Measurements from ENCODE around the gene RGS7BP.

RGS7BP gene

DNA sequence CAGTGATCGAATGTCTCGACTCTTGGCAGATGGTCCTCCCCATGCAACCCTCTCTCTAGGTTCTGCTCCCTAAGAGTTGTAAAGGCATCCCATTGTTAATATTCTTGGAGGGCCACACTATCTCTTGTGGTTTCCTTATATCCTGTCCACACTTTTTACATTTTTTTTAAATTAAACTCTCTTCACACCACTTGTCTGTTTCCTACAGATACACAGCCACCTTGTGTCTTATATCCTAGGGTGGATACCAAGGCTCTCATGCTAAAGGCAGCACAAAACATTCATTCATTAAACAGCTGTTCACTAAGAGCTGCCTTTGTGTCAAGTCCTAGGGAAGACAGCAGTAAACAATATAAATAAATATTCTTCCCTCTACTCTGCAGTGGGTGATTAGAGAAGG lies 124.0 kb downstream of the RGS7BP start:
- Histone ChIP-seq H2BK15ac (ENCODE audit: low read depth, poor library complexity, severe bottlenecking) (no peak overlapping the region), H3K9me3 (ENCODE audit: control insufficient read depth, low read length) (no peaks in the 10 kb centered on the region), H2AK5ac (ENCODE audit: low read length, severe bottlenecking) (no peak overlapping the region), H2BK120ac (ENCODE audit: low read depth, low read length) (no peak overlapping the region), H4K91ac (ENCODE audit: low read length) (no peak overlapping the region), H2BK5ac (ENCODE audit: low read depth, low read length, poor library complexity, severe bottlenecking) (no peak overlapping the region), H3K27me3 (ENCODE audit: control insufficient read depth in 1 of 2, insufficient read depth in 1 of 2, low read length in 2 of 2) (peaks cover 0 to 23% of the 10 kb centered on the region in 2 experiments), H3K36me3 (ENCODE audit: control insufficient read depth in 1 of 2, insufficient read depth in 2 of 2, low read depth in 1 of 2, low read length in 2 of 2) (no peaks in the 10 kb centered on the region), H3K27ac (ENCODE audit: low read length, poor library complexity, severe bottlenecking) (no peak overlapping the region), H2AFZ (ENCODE audit: low read depth, low read length) (no peak overlapping the region), H3K4me3 (ENCODE audit: insufficient read depth in 1 of 2, low read depth in 1 of 2, low read length in 2 of 2) (no peak overlapping the region), H3K4me2 (ENCODE audit: low read length, poor library complexity, severe bottlenecking) (no peak overlapping the region), H3K23ac (ENCODE audit: low read length in 2 of 2) (no peak overlapping the region), H4K8ac (ENCODE audit: low read length) (no peak overlapping the region), H3K14ac (ENCODE audit: low read length in 2 of 2) (no peak overlapping the region), H3K4ac (ENCODE audit: low read depth in 1 of 2, low read length in 2 of 2) (no peak overlapping the region), H3K9ac (ENCODE audit: low read length) (no peak overlapping the region), H3K79me1 (replicated peaks; ENCODE audit: low read length, poor library complexity, severe bottlenecking) (no peaks in the 10 kb centered on the region), H3K18ac (ENCODE audit: low read depth in 1 of 2, low read length in 2 of 2) (no peak overlapping the region), H2BK12ac (ENCODE audit: low read length in 2 of 2) (no peak overlapping the region), H3K4me1 (ENCODE audit: control insufficient read depth, insufficient read depth, low read depth, low read length) (no peaks in the 10 kb centered on the region)
- DNase-seq: no peak
- WGBS: 87% methylated on average over 2 of the region's 2 CpGs

DNA sequence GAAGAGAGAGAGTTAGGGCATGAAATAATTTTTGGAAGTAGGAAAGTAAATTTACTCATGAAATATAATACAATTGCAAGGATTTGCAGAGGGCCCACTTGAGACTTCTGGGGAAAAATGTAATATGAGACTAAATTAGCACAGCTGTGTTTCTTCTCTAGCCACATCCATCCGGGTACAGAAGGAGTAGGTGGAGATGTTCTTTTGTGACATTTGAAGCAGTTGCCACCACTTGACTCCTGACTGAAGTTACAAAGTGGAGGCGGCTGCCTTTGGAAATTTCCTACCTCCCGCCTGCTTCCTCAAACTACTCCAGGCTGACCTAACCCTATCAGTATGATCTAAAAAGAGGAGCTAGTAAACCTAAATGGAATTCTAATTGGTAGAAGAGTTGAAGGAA lies 126.4 kb downstream of the RGS7BP start:
- Histone ChIP-seq H3K4me2 (ENCODE audit: low read length, poor library complexity, severe bottlenecking) (no peak overlapping the region), H3K9ac (ENCODE audit: low read length) (peak overlapping the region; percentile 3), H3K18ac (ENCODE audit: low read depth in 1 of 2, low read length in 2 of 2) (no peak overlapping the region), H3K4me3 (ENCODE audit: insufficient read depth in 1 of 2, low read depth in 1 of 2, low read length in 2 of 2) (no peak overlapping the region), H3K14ac (ENCODE audit: low read length in 2 of 2) (no peak overlapping the region), H2BK120ac (ENCODE audit: low read depth, low read length) (no peak overlapping the region), H3K4me1 (ENCODE audit: control insufficient read depth, insufficient read depth, low read depth, low read length) (no peaks in the 10 kb centered on the region), H3K9me3 (ENCODE audit: control insufficient read depth, low read length) (no peaks in the 10 kb centered on the region), H3K23ac (ENCODE audit: low read length in 2 of 2) (no peak overlapping the region), H3K79me1 (replicated peaks; ENCODE audit: low read length, poor library complexity, severe bottlenecking) (no peaks in the 10 kb centered on the region), H3K36me3 (ENCODE audit: control insufficient read depth in 1 of 2, insufficient read depth in 2 of 2, low read depth in 1 of 2, low read length in 2 of 2) (no peaks in the 10 kb centered on the region), H4K91ac (ENCODE audit: low read length) (no peak overlapping the region), H2AK5ac (ENCODE audit: low read length, severe bottlenecking) (no peak overlapping the region), H4K8ac (ENCODE audit: low read length) (no peak overlapping the region), H2AFZ (ENCODE audit: low read depth, low read length) (no peak overlapping the region), H2BK12ac (ENCODE audit: low read length in 2 of 2) (no peak overlapping the region), H3K4ac (ENCODE audit: low read depth in 1 of 2, low read length in 2 of 2) (no peak overlapping the region), H2BK15ac (ENCODE audit: low read depth, poor library complexity, severe bottlenecking) (no peak overlapping the region), H2BK5ac (ENCODE audit: low read depth, low read length, poor library complexity, severe bottlenecking) (no peak overlapping the region), H3K27ac (ENCODE audit: low read length, poor library complexity, severe bottlenecking) (no peak overlapping the region), H3K27me3 (ENCODE audit: control insufficient read depth in 1 of 2, insufficient read depth in 1 of 2, low read length in 2 of 2) (peaks cover 10 to 16% of the 10 kb centered on the region in 2 experiments)
- peak; percentile 5 for DNase-seq
- 29% methylated on average over 1 of the region's 3 CpGs for WGBS

DNA sequence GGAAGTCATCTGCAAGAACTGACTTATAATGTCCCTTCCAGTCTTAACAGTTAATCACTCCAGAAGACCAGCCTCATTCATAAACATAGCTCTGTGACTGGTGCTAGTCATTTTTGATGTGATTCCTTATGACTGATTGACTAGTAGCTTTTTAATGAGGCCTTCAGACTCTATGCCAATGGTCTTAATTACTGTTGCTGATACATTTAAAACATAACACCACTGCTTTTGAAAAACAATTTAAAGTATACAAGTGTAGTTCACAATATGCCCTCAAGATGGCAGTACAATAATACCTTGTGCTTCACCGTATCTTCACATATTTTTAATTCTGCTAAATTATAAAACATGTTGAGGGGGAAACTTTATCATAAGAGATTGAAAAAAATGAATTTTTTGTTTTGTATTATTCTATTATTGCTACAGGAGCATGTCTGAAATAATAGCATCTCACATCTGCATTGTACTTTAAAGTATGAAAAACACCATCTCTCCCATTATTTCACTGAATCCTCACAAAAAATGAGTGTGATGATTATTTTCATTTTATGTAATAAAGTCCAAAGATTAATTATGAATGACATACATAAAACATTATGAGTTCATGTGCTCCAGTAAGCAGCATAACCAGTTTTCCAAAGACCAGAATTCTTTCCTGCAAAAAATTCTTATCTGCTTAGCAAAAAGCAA lies 129.3 kb downstream of the RGS7BP start:
- DNase-seq: peak; percentile 43
- no peak overlapping the region for H2AK5ac ChIP-seq (ENCODE audit: low read length, severe bottlenecking)
- no CpG with 5 or more reads among the region's 1 CpG for WGBS
- H2BK12ac ChIP-seq (ENCODE audit: low read length in 2 of 2): no peak overlapping the region
- H3K79me1 ChIP-seq (replicated peaks; ENCODE audit: low read length, poor library complexity, severe bottlenecking): no peaks in the 10 kb centered on the region
- H3K27ac ChIP-seq (ENCODE audit: low read length, poor library complexity, severe bottlenecking): no peak overlapping the region
- H2AFZ ChIP-seq (ENCODE audit: low read depth, low read length): no peak overlapping the region
- no peak overlapping the region for H3K18ac ChIP-seq (ENCODE audit: low read depth in 1 of 2, low read length in 2 of 2)
- no peak overlapping the region for H2BK15ac ChIP-seq (ENCODE audit: low read depth, poor library complexity, severe bottlenecking)
- H4K8ac ChIP-seq (ENCODE audit: low read length): no peak overlapping the region
- H2BK5ac ChIP-seq (ENCODE audit: low read depth, low read length, poor library complexity, severe bottlenecking): no peak overlapping the region
- H3K23ac ChIP-seq (ENCODE audit: low read length in 2 of 2): no peak overlapping the region
- H2BK120ac ChIP-seq (ENCODE audit: low read depth, low read length): no peak overlapping the region
- H3K4ac ChIP-seq (ENCODE audit: low read depth in 1 of 2, low read length in 2 of 2): no peak overlapping the region
- peaks cover 7 to 28% of the 10 kb centered on the region in 2 experiments for H3K27me3 ChIP-seq (ENCODE audit: control insufficient read depth in 1 of 2, insufficient read depth in 1 of 2, low read length in 2 of 2)
- H3K9me3 ChIP-seq (ENCODE audit: control insufficient read depth, low read length): no peaks in the 10 kb centered on the region
- no peaks in the 10 kb centered on the region for H3K4me1 ChIP-seq (ENCODE audit: control insufficient read depth, insufficient read depth, low read depth, low read length)
- no peaks in the 10 kb centered on the region for H3K36me3 ChIP-seq (ENCODE audit: control insufficient read depth in 1 of 2, insufficient read depth in 2 of 2, low read depth in 1 of 2, low read length in 2 of 2)
- no peak overlapping the region for H3K4me3 ChIP-seq (ENCODE audit: insufficient read depth in 1 of 2, low read depth in 1 of 2, low read length in 2 of 2)
- H3K4me2 ChIP-seq (ENCODE audit: low read length, poor library complexity, severe bottlenecking): no peak overlapping the region
- H3K9ac ChIP-seq (ENCODE audit: low read length): no peak overlapping the region
- no peak overlapping the region for H3K14ac ChIP-seq (ENCODE audit: low read length in 2 of 2)
- H4K91ac ChIP-seq (ENCODE audit: low read length): no peak overlapping the region

DNA sequence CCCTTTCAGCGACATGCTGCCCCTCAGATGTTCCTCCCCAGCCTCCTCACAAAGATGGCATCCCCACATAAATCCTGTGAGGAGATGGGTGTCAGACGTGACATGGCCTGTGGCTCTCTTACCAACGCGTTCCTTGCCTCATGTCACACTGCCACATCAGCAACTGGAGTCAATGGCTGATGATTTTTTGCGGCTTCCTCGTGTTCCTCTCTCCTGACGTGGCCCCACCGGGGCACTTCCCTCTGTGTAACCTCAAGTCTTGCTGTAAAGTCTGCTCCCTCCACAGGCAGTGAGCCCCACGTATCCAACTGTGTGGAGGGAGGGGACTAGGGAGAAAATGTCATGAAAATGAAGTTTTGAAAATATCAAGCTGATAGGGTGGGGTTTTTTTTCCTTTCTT lies 131.3 kb downstream of the RGS7BP start:
- Histone ChIP-seq H2BK5ac (ENCODE audit: low read depth, low read length, poor library complexity, severe bottlenecking) (no peak overlapping the region), H3K4me3 (ENCODE audit: insufficient read depth in 1 of 2, low read depth in 1 of 2, low read length in 2 of 2) (no peak overlapping the region), H3K36me3 (ENCODE audit: control insufficient read depth in 1 of 2, insufficient read depth in 2 of 2, low read depth in 1 of 2, low read length in 2 of 2) (no peaks in the 10 kb centered on the region), H4K8ac (ENCODE audit: low read length) (no peak overlapping the region), H3K79me1 (replicated peaks; ENCODE audit: low read length, poor library complexity, severe bottlenecking) (no peaks in the 10 kb centered on the region), H3K14ac (ENCODE audit: low read length in 2 of 2) (no peak overlapping the region), H2AFZ (ENCODE audit: low read depth, low read length) (no peak overlapping the region), H3K27me3 (ENCODE audit: control insufficient read depth in 1 of 2, insufficient read depth in 1 of 2, low read length in 2 of 2) (peaks cover 0 to 28% of the 10 kb centered on the region in 2 experiments), H2AK5ac (ENCODE audit: low read length, severe bottlenecking) (no peak overlapping the region), H2BK120ac (ENCODE audit: low read depth, low read length) (no peak overlapping the region), H3K4ac (ENCODE audit: low read depth in 1 of 2, low read length in 2 of 2) (no peak overlapping the region), H3K27ac (ENCODE audit: low read length, poor library complexity, severe bottlenecking) (no peak overlapping the region), H3K4me2 (ENCODE audit: low read length, poor library complexity, severe bottlenecking) (no peak overlapping the region), H3K23ac (ENCODE audit: low read length in 2 of 2) (no peak overlapping the region), H2BK15ac (ENCODE audit: low read depth, poor library complexity, severe bottlenecking) (no peak overlapping the region), H3K4me1 (ENCODE audit: control insufficient read depth, insufficient read depth, low read depth, low read length) (no peaks in the 10 kb centered on the region), H3K18ac (ENCODE audit: low read depth in 1 of 2, low read length in 2 of 2) (no peak overlapping the region), H2BK12ac (ENCODE audit: low read length in 2 of 2) (no peak overlapping the region), H4K91ac (ENCODE audit: low read length) (no peak overlapping the region), H3K9me3 (ENCODE audit: control insufficient read depth, low read length) (no peaks in the 10 kb centered on the region), H3K9ac (ENCODE audit: low read length) (peak overlapping the region; percentile 20)
- 81% methylated on average over 9 of the region's 9 CpGs for WGBS
- DNase-seq: no peak

Measured in mesenchymal stem cell (in vitro differentiated cells and primary cell).